HepG2 (cell line): ENCODE results near the gene LRRC8E. TPM values are rescaled to one million over a fixed set of nuclear protein-coding genes. Genes with fewer than 3 reads are reported as not detected.

ENCODE experiments used
- ATAC-seq: fragments of 200-7000 bp; cut with Tn5 transposase; 3 replicates; pipeline ENCODE4 v1.9.1; 2020; ENCODE audit warnings: mild to moderate bottlenecking, moderate library complexity
- BruUV-seq: library from RNA; stranded (reverse); fragments of 400-500 nt; replicated peaks from 2 replicates; lab custom pipeline; 2021; lab: Mats Ljungman, UMichigan
- CTCF ChIA-PET: fragments of 300-600 bp; formaldehyde crosslinking; extraction: SDS; loops from one replicate; lab custom pipeline; 2021; ENCODE audit warnings: low total read pairs, inconsistent platforms, low intra/inter-chr PET ratio; lab: Yijun Ruan, JAX
- POLR2A ChIA-PET: fragments of 350-600 bp; sonication (Branson Sonifier 250); formaldehyde crosslinking; loops from one replicate; lab custom pipeline; 2020; ENCODE audit warnings: antibody characterized with exemption, inconsistent platforms; lab: Yijun Ruan, JAX
- DNase-seq: peaks from one replicate; pipeline ENCODE4 v3.0.0-alpha.2; 2015; ENCODE audit warnings: low spot score
- FAIRE-seq: peaks from 3 replicates; lab custom pipeline; 2011; peaks lifted over from hg19 to GRCh38; lab: Jason Lieb, UNC
- H2AFZ ChIP-seq: one replicate; pipeline ENCODE4 v1.6.1; 2011; ENCODE audit warnings: low read length, inconsistent platforms
- H3K27ac ChIP-seq: fragments of 300-600 bp; 3 replicates; pipeline ENCODE4 v1.8.0; 2011; ENCODE audit warnings: mixed run types, mild to moderate bottlenecking, mixed read lengths, low read length, inconsistent platforms; ENCODE audit not compliant: insufficient read depth; ENCODE audit errors: extremely low read length
- H3K27me3 ChIP-seq, 2 experiments: fragments of 200-600 bp in 1 of 2; 2 replicates in 1 of 2; 3 replicates in 1 of 2; pipeline versions ENCODE4 v1.6.0 to v1.8.0; 2011; ENCODE audit warnings: low read length in 2 of 2, mild to moderate bottlenecking in 2 of 2, moderate library complexity in 2 of 2, inconsistent platforms in 1 of 2; ENCODE audit not compliant: insufficient read depth in 2 of 2, control insufficient read depth in 1 of 2
- H3K36me3 ChIP-seq, 2 experiments: fragments of 200-600 bp in 1 of 2; replicated peaks in 1 of 2; 2 replicates in 1 of 2; 3 replicates in 1 of 2; pipeline versions ENCODE4 v1.5.1 to v1.8.0; 2011; ENCODE audit warnings: low read length in 2 of 2, inconsistent platforms in 1 of 2; ENCODE audit not compliant: insufficient read depth in 2 of 2, control insufficient read depth in 1 of 2
- H3K4me1 ChIP-seq: 2 replicates; pipeline ENCODE4 v1.5.1; 2012; ENCODE audit warnings: low read length, inconsistent platforms; ENCODE audit not compliant: insufficient read depth
- H3K4me2 ChIP-seq: 2 replicates; pipeline ENCODE4 v1.6.0; 2011; ENCODE audit warnings: low read depth, low read length, inconsistent platforms
- H3K4me3 ChIP-seq, 3 experiments: fragments of 200-600 bp in 1 of 3; sonication (generic), shearing (Covaris generic) in 1 of 3; replicated peaks in 1 of 3; 2 replicates each; pipeline ENCODE4 v1.5.1; 2011 to 2016; ENCODE audit warnings: low read length in 3 of 3, inconsistent platforms in 2 of 3, low read depth in 2 of 3, mild to moderate bottlenecking in 2 of 3, control low read depth in 1 of 3, mixed read lengths in 1 of 3; ENCODE audit not compliant: insufficient read depth in 1 of 3
- H3K79me2 ChIP-seq: one replicate; pipeline ENCODE4 v1.6.1; 2011; ENCODE audit warnings: low read length, inconsistent platforms; ENCODE audit not compliant: insufficient read depth
- H3K9ac ChIP-seq: 2 replicates; pipeline ENCODE4 v1.6.0; 2011; ENCODE audit warnings: mild to moderate bottlenecking, low read depth, low read length, inconsistent platforms; ENCODE audit not compliant: insufficient read depth
- H3K9me3 ChIP-seq: 2 replicates; pipeline ENCODE4 v1.5.1; 2012; ENCODE audit warnings: mild to moderate bottlenecking, low read length
- H4K20me1 ChIP-seq: 2 replicates; pipeline ENCODE4 v1.6.0; 2011; ENCODE audit warnings: inconsistent platforms, mild to moderate bottlenecking, low read length, moderate library complexity; ENCODE audit not compliant: insufficient read depth
- AGO2 ChIP-seq: fragments of 200-400 bp; formaldehyde crosslinking; optimal IDR thresholded peaks from 2 replicates; pipeline ENCODE3; 2017; ENCODE audit warnings: mild to moderate bottlenecking, low read depth, low read length, moderate library complexity
- AKAP8 ChIP-seq: sonication (generic); formaldehyde crosslinking; IDR thresholded peaks from 2 replicates; pipeline ENCODE4 v1.5.1; 2020; ENCODE audit warnings: mild to moderate bottlenecking, missing genetic modification reagents
- FOSL2 ChIP-seq: sonication (generic); formaldehyde crosslinking; IDR thresholded peaks from 2 replicates; pipeline ENCODE4 v1.4.0; 2020; ENCODE audit warnings: missing genetic modification reagents
- NFYB ChIP-seq: sonication (generic); formaldehyde crosslinking; IDR thresholded peaks from 2 replicates; pipeline ENCODE4 v1.4.0; 2020; ENCODE audit warnings: missing genetic modification reagents
- RBFOX2 ChIP-seq: fragments of 200-400 bp; formaldehyde crosslinking; IDR thresholded peaks from 2 replicates; pipeline ENCODE4 v1.6.1; 2017; ENCODE audit warnings: low read depth, mild to moderate bottlenecking, low read length
- REPIN1 ChIP-seq: sonication (generic); formaldehyde crosslinking; IDR thresholded peaks from 2 replicates; pipeline ENCODE4 v1.8.0; 2022; ENCODE audit warnings: missing genetic modification reagents, low read depth, mild to moderate bottlenecking, borderline replicate concordance
- RNF2 ChIP-seq: fragments of 450-650 bp; conservative IDR thresholded peaks from 2 replicates; pipeline ENCODE4 v1.6.1; 2016; ENCODE audit warnings: low read depth
- SOX6 ChIP-seq, 2 experiments: fragments of 450-650 bp in 1 of 2; sonication (generic) in 1 of 2; formaldehyde crosslinking in 1 of 2; IDR thresholded peaks; 2 replicates each; pipeline versions ENCODE4 v1.4.0 to v1.6.1; 2017 to 2020; ENCODE audit warnings: antibody characterized with exemption in 1 of 2, mild to moderate bottlenecking in 1 of 2, missing genetic modification reagents in 1 of 2
- SP2 ChIP-seq: sonication (generic); formaldehyde crosslinking; IDR thresholded peaks from 2 replicates; pipeline ENCODE4 v1.5.1; 2020; ENCODE audit warnings: mild to moderate bottlenecking, missing genetic modification reagents
- ZNF225 ChIP-seq: sonication (generic); formaldehyde crosslinking; IDR thresholded peaks from 2 replicates; pipeline ENCODE4 v1.4.0; 2020; ENCODE audit warnings: mild to moderate bottlenecking, missing genetic modification reagents
- ZNF263 ChIP-seq: sonication (generic); formaldehyde crosslinking; IDR thresholded peaks from 2 replicates; pipeline ENCODE4 v1.4.0; 2020; ENCODE audit warnings: missing genetic modification reagents
- ZNF841 ChIP-seq: sonication (generic); formaldehyde crosslinking; IDR thresholded peaks from 2 replicates; pipeline ENCODE4 v1.8.1; 2023; ENCODE audit warnings: missing genetic modification reagents, borderline replicate concordance
- ZNF878 ChIP-seq: sonication (generic); formaldehyde crosslinking; IDR thresholded peaks from 2 replicates; pipeline ENCODE4 v1.8.1; 2023; ENCODE audit warnings: mild to moderate bottlenecking, missing genetic modification reagents, moderate library complexity
- WGBS: methylation state at CpG from one replicate; pipeline ENCODE4 v1.1.6; 2017; ENCODE audit warnings: low lambda C conversion rate; 5-methylcytosine and 5-hydroxymethylcytosine counted together
- in situ Hi-C: cut with HindIII; loops from 2 replicates; pipeline ENCODE4 v1.10.0; 2017; ENCODE audit warnings: low pct_unique_long_range_greater_than_20kb; ENCODE audit not compliant: extremely low pct_ligation_motif_present
- intact Hi-C: fragments of 100-400 bp; cut with micrococcal nuclease; formaldehyde crosslinking; loops from one replicate; pipeline ENCODE4 v1.10.0; 2022; ENCODE audit not compliant: unreplicated experiment
- polyA plus RNA-seq, 8 experiments: library from polyadenylated mRNA; depleted of rRNA in 3 of 8; stranded (reverse) in 7 of 8; unstranded in 1 of 8; fragments of >200 nt; fragmentation: Illumina TruSeq in 4 of 8; extraction: Trizol in 4 of 8; gene quantifications; 2 replicates each; pipeline versions ENCODE4 v1.2.1 to v1.2.3, GENCODE V29; 2011 to 2016; ENCODE audit warnings: low read depth in 4 of 8, missing spikeins in 1 of 8, mixed read lengths in 1 of 8; ENCODE audit not compliant: insufficient read depth in 1 of 8
- total RNA-seq, 5 experiments: library from RNA; depleted of rRNA; stranded (reverse); fragments of >200 nt; fragmentation: Illumina TruSeq; extraction: Trizol; gene quantifications; 2 replicates each; pipeline ENCODE4 v1.2.3, GENCODE V29; 2016; ENCODE audit warnings: low read depth in 1 of 5
- TF ChIP-seq, protein P1 (sequence below): sonication (generic); formaldehyde crosslinking; IDR thresholded peaks from 2 replicates; pipeline ENCODE4 v1.4.0; 2020; ENCODE audit warnings: missing genetic modification reagents

LRRC8E gene
- total and polyA plus RNA-seq, 2 of the 13 experiments (the other 11 are each of a cell fraction or from before 2014, with no cell fraction given) = 8.0 to 10.3 TPM

DNA sequence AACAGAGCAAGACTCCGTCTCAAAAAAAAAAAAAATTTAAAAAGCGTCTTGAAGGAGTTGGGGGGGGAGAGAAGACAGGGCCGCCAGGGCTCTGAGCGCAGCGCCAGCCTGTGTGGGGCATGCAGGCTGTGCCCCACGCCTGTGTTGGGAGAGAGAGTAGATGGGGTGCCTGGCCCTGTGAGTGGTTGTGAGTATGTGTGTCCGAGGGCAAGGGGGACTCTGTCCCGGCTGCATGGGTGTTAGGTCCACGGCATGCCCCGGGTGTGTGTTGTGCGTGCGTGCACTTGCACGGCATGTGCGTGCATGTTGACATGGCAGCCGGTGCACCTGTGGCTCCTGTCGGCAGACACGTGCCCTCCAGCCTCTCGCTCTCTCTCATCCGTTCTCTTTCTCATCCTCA is 18.8 kb downstream of the LRRC8E start (continued):
- TF ChIP-seq RBFOX2 (peak; percentile 60; the same call in 1 of the 2 replicates), REPIN1 (CRISPR knock-in tag) (no peak), SOX6 (IDR thresholded peaks at IDR 0.05) (no peak), SOX6 (CRISPR knock-in tag; IDR thresholded peaks at IDR 0.05) (no peak)

DNA sequence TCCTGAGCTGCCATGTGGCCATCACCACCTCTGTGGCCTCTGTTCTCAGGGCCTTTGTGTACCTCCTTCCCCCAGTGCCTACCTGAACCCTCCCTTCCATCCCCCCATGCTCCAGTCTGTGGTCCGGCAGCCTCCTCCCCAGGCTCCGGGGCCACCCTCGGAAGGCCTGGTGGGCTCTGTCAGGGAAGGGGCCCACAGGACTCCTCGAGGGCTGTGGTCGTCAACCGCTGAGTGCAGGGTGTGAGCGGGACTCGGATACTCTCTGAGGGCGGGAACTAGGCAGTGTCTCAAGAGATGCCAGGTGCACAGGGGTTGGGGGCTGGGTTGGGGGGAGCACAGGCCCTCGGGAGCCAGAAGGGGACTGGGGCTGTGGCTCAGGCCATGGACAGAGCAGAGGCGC is 19.2 kb downstream of the LRRC8E start:
- Histone ChIP-seq H3K36me3 (peaks cover 4 to 28% of the 10 kb centered on the region in 2 experiments; a peak in 4 of 5 replicates), H4K20me1 (peaks cover 13% of the 10 kb centered on the region; the same call in 1 of the 2 replicates), H3K9ac (no peak overlapping the region), H3K4me2 (no peak overlapping the region), H3K27me3 (no peaks in the 10 kb centered on the region; a peak in 1 of 5 replicates), H3K4me3 (no peak overlapping the region), H2AFZ (no peak overlapping the region), H3K4me1 (peaks cover 29% of the 10 kb centered on the region), H3K79me2 (peaks cover 27% of the 10 kb centered on the region), H3K27ac (no peak overlapping the region), H3K9me3 (no peaks in the 10 kb centered on the region)
- TF ChIP-seq AGO2 = peak; percentile 1
- peak; percentile 43; the same call in 1 of the 2 replicates for TF ChIP-seq RBFOX2
- no peak for TF ChIP-seq FOSL2
- in situ Hi-C loops = no loop called here
- no TSS peak for BruUV-seq
- no peak for ATAC-seq
- DNase-seq = no peak
- FAIRE-seq = no peak
- intact Hi-C loops = no loop called here
- CTCF ChIA-PET = no interaction called here
- POLR2A ChIA-PET = interaction anchor here (1.0 to 3.4 kb wide), 4 partner anchors 8 to 39 kb away, joined by 3 to 24 read pairs (median 3); partner anchors contain the start of gene SNAPC2
- WGBS = 98% methylated on average over 11 of the region's 11 CpGs

- in situ Hi-C loops (no loop called here), intact Hi-C loops (no loop called here)
- Histone ChIP-seq H3K4me1 (peaks cover 22% of the 10 kb centered on the region), H3K4me2 (no peak overlapping the region), H3K27ac (no peak overlapping the region), H4K20me1 (peaks cover 13% of the 10 kb centered on the region; the same call in 1 of the 2 replicates), H3K27me3 (no peaks in the 10 kb centered on the region; a peak in 1 of 5 replicates), H2AFZ (no peak overlapping the region), H3K4me3 (no peak overlapping the region), H3K79me2 (peaks cover 23% of the 10 kb centered on the region), H3K36me3 (peaks cover 4 to 28% of the 10 kb centered on the region in 2 experiments; a peak in 4 of 5 replicates), H3K9ac (no peak overlapping the region), H3K9me3 (no peaks in the 10 kb centered on the region)
- WGBS = 98% methylated on average over 14 of the region's 14 CpGs
- DNase-seq (no peak), FAIRE-seq (no peak), ATAC-seq (no peak)
- ChIA-PET POLR2A (interaction anchor here (1.0 to 3.4 kb wide), 2 partner anchors 11 to 40 kb away, joined by 3 to 24 read pairs; partner anchors contain the start of gene SNAPC2), CTCF (no interaction called here)
- no TSS peak for BruUV-seq
- TF ChIP-seq RNF2 (no peak), NFYB (CRISPR knock-in tag) (no peak), ZNF878 (CRISPR knock-in tag) (no peak), ZNF263 (no peak), AKAP8 (CRISPR knock-in tag) (no peak), SP2 (CRISPR knock-in tag) (no peak), ZNF841 (CRISPR knock-in tag) (no peak), ZNF225 (CRISPR knock-in tag) (no peak)
- TF ChIP-seq, protein P1, sequence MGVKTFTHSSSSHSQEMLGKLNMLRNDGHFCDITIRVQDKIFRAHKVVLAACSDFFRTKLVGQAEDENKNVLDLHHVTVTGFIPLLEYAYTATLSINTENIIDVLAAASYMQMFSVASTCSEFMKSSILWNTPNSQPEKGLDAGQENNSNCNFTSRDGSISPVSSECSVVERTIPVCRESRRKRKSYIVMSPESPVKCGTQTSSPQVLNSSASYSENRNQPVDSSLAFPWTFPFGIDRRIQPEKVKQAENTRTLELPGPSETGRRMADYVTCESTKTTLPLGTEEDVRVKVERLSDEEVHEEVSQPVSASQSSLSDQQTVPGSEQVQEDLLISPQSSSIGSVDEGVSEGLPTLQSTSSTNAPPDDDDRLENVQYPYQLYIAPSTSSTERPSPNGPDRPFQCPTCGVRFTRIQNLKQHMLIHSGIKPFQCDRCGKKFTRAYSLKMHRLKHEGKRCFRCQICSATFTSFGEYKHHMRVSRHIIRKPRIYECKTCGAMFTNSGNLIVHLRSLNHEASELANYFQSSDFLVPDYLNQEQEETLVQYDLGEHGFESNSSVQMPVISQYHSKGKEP (CRISPR knock-in tag) = no peak
Measured at GRCh38 chr19:7908078-7908699, 19.9 kb downstream of the LRRC8E start.
